CD4-positive, alpha-beta T cell (primary cell): Measurements from ENCODE around the gene HMCN2. TPM values are rescaled to one million over a fixed set of nuclear protein-coding genes. Genes with fewer than 3 reads are reported as not detected.

Experiments used
- ATAC-seq: fragments of 200-7000 bp; cut with Tn5 transposase; one replicate; pipeline ENCODE4 v1.10.0; 2022; ENCODE audit warnings: mild to moderate bottlenecking; ENCODE audit not compliant: poor library complexity
- CTCF ChIA-PET: fragments of 350-600 bp; sonication (Branson Sonifier 250); formaldehyde crosslinking; loops from one replicate; lab custom pipeline; 2021; ENCODE audit warnings: antibody characterized with exemption, inconsistent platforms; lab: Charles Lee
- POLR2A ChIA-PET: fragments of 350-600 bp; sonication (Branson Sonifier 250); formaldehyde crosslinking; loops from one replicate; lab custom pipeline; 2021; ENCODE audit warnings: antibody characterized with exemption, inconsistent platforms; lab: Charles Lee
- DNase-seq, 14 experiments: peaks; one replicate each; pipeline ENCODE4 v3.0.0-alpha.2; 2013 to 2020; ENCODE audit warnings: mixed read lengths in 2 of 14
- H3K27ac ChIP-seq, 2 donors: one replicate each; pipeline versions ENCODE4 v1.5.1 to v1.7.0; 2013; ENCODE audit warnings: low read length in 2 of 2, low read depth in 1 of 2, mild to moderate bottlenecking in 1 of 2
- H3K27me3 ChIP-seq, 2 experiments: 1 replicate in 1 of 2; 2 replicates in 1 of 2; pipeline versions ENCODE4 v1.6.1 to v1.7.0; 2013; ENCODE audit warnings: low read length in 2 of 2, control low read depth in 1 of 2, mild to moderate bottlenecking in 1 of 2, moderate library complexity in 1 of 2; ENCODE audit not compliant: insufficient read depth in 2 of 2, control insufficient read depth in 1 of 2
- H3K36me3 ChIP-seq: one replicate; pipeline ENCODE4 v1.6.1; 2013; ENCODE audit warnings: low read length, control low read depth; ENCODE audit not compliant: insufficient read depth
- H3K4me1 ChIP-seq: one replicate; pipeline ENCODE4 v1.6.1; 2013; ENCODE audit warnings: low read length, control low read depth; ENCODE audit not compliant: insufficient read depth
- H3K4me3 ChIP-seq: one replicate; pipeline ENCODE4 v1.5.1; 2013; ENCODE audit warnings: mild to moderate bottlenecking, low read length, moderate library complexity
- H3K9me3 ChIP-seq, 2 experiments: 1 replicate in 1 of 2; 2 replicates in 1 of 2; pipeline versions ENCODE4 v1.6.1 to v1.7.0; 2013; ENCODE audit warnings: low read length in 2 of 2, mild to moderate bottlenecking in 2 of 2, control low read depth in 1 of 2, moderate library complexity in 1 of 2; ENCODE audit not compliant: control insufficient read depth in 1 of 2, insufficient read depth in 1 of 2
- H3K27ac Mint-ChIP-seq: one replicate; pipeline ENCODE4 v1.8.0; 2020; ENCODE audit warnings: mixed read lengths
- H3K27me3 Mint-ChIP-seq: one replicate; pipeline ENCODE4 v1.8.0; 2021; ENCODE audit warnings: mixed read lengths
- H3K36me3 Mint-ChIP-seq: one replicate; pipeline ENCODE4 v1.8.0; 2021; ENCODE audit warnings: low read depth, mixed read lengths
- H3K4me1 Mint-ChIP-seq: one replicate; pipeline ENCODE4 v1.8.0; 2021; ENCODE audit warnings: low read depth, mixed read lengths
- H3K4me3 Mint-ChIP-seq: one replicate; pipeline ENCODE4 v1.8.0; 2020; ENCODE audit warnings: mild to moderate bottlenecking, mixed read lengths
- H3K9me3 Mint-ChIP-seq: one replicate; pipeline ENCODE4 v1.8.0; 2020; ENCODE audit warnings: mixed read lengths
- CTCF ChIP-seq: fragments of 200-600 bp; IDR thresholded peaks from one replicate; pipeline ENCODE4 v1.8.0; 2022; ENCODE audit warnings: antibody characterized with exemption, mild to moderate bottlenecking
- intact Hi-C, 2 experiments: fragments of 100-400 bp; cut with DNase I in 1 of 2; cut with micrococcal nuclease in 1 of 2; formaldehyde crosslinking; loops; one replicate each; pipeline versions ENCODE4 v1.15.1 to v1.9.0; 2023 to 2025; cut with DNase I, micrococcal nuclease
- total RNA-seq, 174 experiments: library from RNA in 2 of 174; stranded (reverse) in 2 of 174; gene quantifications; one replicate each; pipeline ENCODE4 v1.2.3 and lab custom pipeline; 2021 to 2026

The HMCN2 gene
- total RNA-seq, 2 experiments from 2014 or later = not detected

GRCh38 chr9:130426467-130426773 is 160.9 kb downstream of the HMCN2 start:
- H3K27me3 Mint-ChIP-seq = peaks cover 13% of the 10 kb centered on the region
- H3K36me3 Mint-ChIP-seq = no peaks in the 10 kb centered on the region
- no peak for TF ChIP-seq CTCF
- H3K4me3 Mint-ChIP-seq = no peak overlapping the region
- ChIA-PET POLR2A (no interaction called here), CTCF (no interaction called here)
- H3K36me3 ChIP-seq = no peaks in the 10 kb centered on the region
- no peak overlapping the region for H3K27ac Mint-ChIP-seq
- H3K27me3 ChIP-seq = peaks cover 0 to 8% of the 10 kb centered on the region in 2 experiments
- H3K4me1 Mint-ChIP-seq = no peaks in the 10 kb centered on the region
- no peak for ATAC-seq
- no peak overlapping the region for H3K27ac ChIP-seq
- H3K4me1 ChIP-seq = no peaks in the 10 kb centered on the region
- no peak overlapping the region for H3K4me3 ChIP-seq
- peaks cover 0 to 23% of the 10 kb centered on the region in 2 experiments for H3K9me3 ChIP-seq
- intact Hi-C loops = no loop called here
- DNase-seq = no peak
- H3K9me3 Mint-ChIP-seq = no peaks in the 10 kb centered on the region

GRCh38 chr9:130426883-130427282 is 161.3 kb downstream of the HMCN2 start:
- Histone ChIP-seq H3K9me3 (peaks cover 0 to 28% of the 10 kb centered on the region in 2 experiments), H3K4me1 (no peaks in the 10 kb centered on the region), H3K27ac (no peak overlapping the region), H3K36me3 (no peaks in the 10 kb centered on the region), H3K4me3 (no peak overlapping the region), H3K27me3 (peaks cover under 1 to 10% of the 10 kb centered on the region in 2 experiments)
- Mint-ChIP-seq H3K36me3 (no peaks in the 10 kb centered on the region), H3K4me1 (no peaks in the 10 kb centered on the region), H3K27me3 (peaks cover 13% of the 10 kb centered on the region), H3K9me3 (no peaks in the 10 kb centered on the region), H3K27ac (no peak overlapping the region), H3K4me3 (no peak overlapping the region)
- POLR2A ChIA-PET = no interaction called here
- CTCF ChIA-PET = no interaction called here
- TF ChIP-seq CTCF = no peak
- intact Hi-C loops = no loop called here
- ATAC-seq (no peak), DNase-seq (no peak)

- no peaks in the 10 kb centered on the region for H3K36me3 Mint-ChIP-seq
- intact Hi-C loops = no loop called here
- peaks cover 0 to 32% of the 10 kb centered on the region in 2 experiments for H3K9me3 ChIP-seq
- H3K4me1 Mint-ChIP-seq = no peaks in the 10 kb centered on the region
- H3K36me3 ChIP-seq = no peaks in the 10 kb centered on the region
- ATAC-seq = no peak
- H3K27me3 Mint-ChIP-seq = peaks cover 14% of the 10 kb centered on the region
- H3K27ac ChIP-seq = no peak overlapping the region
- peaks cover 5 to 11% of the 10 kb centered on the region in 2 experiments for H3K27me3 ChIP-seq
- H3K4me3 Mint-ChIP-seq = no peak overlapping the region
- DNase-seq = no peak
- H3K4me3 ChIP-seq = no peak overlapping the region
- H3K27ac Mint-ChIP-seq = no peak overlapping the region
- H3K9me3 Mint-ChIP-seq = no peaks in the 10 kb centered on the region
- no peaks in the 10 kb centered on the region for H3K4me1 ChIP-seq
- no peak for TF ChIP-seq CTCF
- CTCF ChIA-PET = no interaction called here
- POLR2A ChIA-PET = no interaction called here
Observed at GRCh38 chr9:130427326-130427725, 161.8 kb downstream of the HMCN2 start.
